Gastrocnemius medialis (tissue), 4 donors: ENCODE data around the gene ABI3. TPM values are rescaled to one million over a fixed set of nuclear protein-coding genes. Genes with fewer than 3 reads are reported as not detected.

Source experiments
- ATAC-seq, 2 donors: fragments of 150-250 bp; one replicate each; pipeline ENCODE4 v1.9.1; 2016
- DNase-seq, 2 donors: peaks; one replicate each; pipeline ENCODE4 v3.0.0-alpha.2; 2019
- H3K27ac ChIP-seq, 4 donors: fragments of 200-600 bp; sonication (generic); 1 replicate in 1 of 4; 2 replicates in 3 of 4; pipeline ENCODE4 v1.5.1; 2016 to 2018; ENCODE audit warnings: mild to moderate bottlenecking in 2 of 4, moderate library complexity in 1 of 4
- H3K27me3 ChIP-seq, 3 donors: fragments of 200-600 bp; sonication (generic) in 2 of 3; 1 replicate in 1 of 3; 2 replicates in 2 of 3; pipeline versions ENCODE4 v1.5.1 to v1.6.0; 2016 to 2019; ENCODE audit warnings: mild to moderate bottlenecking in 1 of 3, moderate library complexity in 1 of 3
- H3K36me3 ChIP-seq, 2 donors: fragments of 200-600 bp; sonication (generic) in 1 of 2; one replicate each; pipeline ENCODE4 v1.5.1; 2017 to 2018
- H3K4me1 ChIP-seq, 2 donors: fragments of 200-600 bp; sonication (generic) in 1 of 2; one replicate each; pipeline ENCODE4 v1.5.1; 2016 to 2017; ENCODE audit warnings: mild to moderate bottlenecking in 2 of 2
- H3K4me3 ChIP-seq, 4 donors: fragments of 200-600 bp; sonication (generic) in 3 of 4; 1 replicate in 1 of 4; 2 replicates in 3 of 4; pipeline ENCODE4 v1.5.1; 2016 to 2019; ENCODE audit warnings: mild to moderate bottlenecking in 2 of 4
- H3K9me3 ChIP-seq, 3 donors: fragments of 200-600 bp; sonication (generic) in 2 of 3; 1 replicate in 1 of 3; 2 replicates in 2 of 3; pipeline ENCODE4 v1.5.1; 2016 to 2019
- POLR2A ChIP-seq, 2 donors: fragments of 450-650 bp; IDR thresholded peaks; one replicate each; pipeline ENCODE4 v1.6.1; 2017; ENCODE audit warnings: antibody characterized with exemption in 2 of 2, mild to moderate bottlenecking in 2 of 2, moderate library complexity in 2 of 2
- in situ Hi-C, 4 donors: fragments of 200-750 bp; cut with MboI; loops; one replicate each; pipeline versions ENCODE4 v1.15.0 to v1.8.0; 2017; ENCODE audit warnings: low sequenced_read_pairs in 4 of 4
- intact Hi-C: fragments of 100-400 bp; cut with DNase I; formaldehyde crosslinking; loops from one replicate; pipeline ENCODE4 v1.15.1; 2023; ENCODE audit warnings: low total_unique reads
- total RNA-seq, 4 donors: library from RNA; depleted of rRNA; stranded (reverse); fragments of >200 nt; gene quantifications; one replicate each; pipeline versions ENCODE4 v1.1.0 to v1.2.3, GENCODE V29; 2016
- TF ChIP-seq, protein P1 (sequence below), 5 experiments: fragments of 450-650 bp in 3 of 5; fragments of 200-600 bp in 2 of 5; sonication (generic) in 2 of 5; IDR thresholded peaks in 4 of 5; conservative IDR thresholded peaks in 1 of 5; 1 replicate in 4 of 5; 2 replicates in 1 of 5; pipeline ENCODE4 v1.5.1; 2016 to 2019; ENCODE audit warnings: antibody characterized with exemption in 5 of 5, mild to moderate bottlenecking in 3 of 5, moderate library complexity in 3 of 5

The ABI3 gene
- total RNA-seq, 4 donors from 2014 or later = 1.2 to 2.6 (median 2.4) TPM

DNA sequence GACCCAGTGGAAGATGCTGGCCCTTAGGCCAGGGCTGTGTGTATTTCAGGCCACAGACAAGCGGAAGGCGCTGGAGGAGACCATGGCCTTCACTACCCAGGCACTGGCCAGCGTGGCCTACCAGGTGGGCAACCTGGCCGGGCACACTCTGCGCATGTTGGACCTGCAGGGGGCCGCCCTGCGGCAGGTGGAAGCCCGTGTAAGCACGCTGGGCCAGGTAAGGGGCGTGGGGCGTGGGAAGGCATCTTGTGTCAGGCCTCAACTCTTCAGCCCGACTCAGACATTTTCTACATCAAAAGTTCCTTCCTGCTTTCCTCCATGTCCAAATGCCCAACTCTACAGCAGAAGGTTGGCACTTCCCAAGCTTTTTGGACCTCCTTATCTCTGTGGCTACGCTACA is 6.0 kb downstream of the ABI3 start:
- peaks cover 0 to 6% of the 10 kb centered on the region in 2 donors for H3K4me1 ChIP-seq

DNA sequence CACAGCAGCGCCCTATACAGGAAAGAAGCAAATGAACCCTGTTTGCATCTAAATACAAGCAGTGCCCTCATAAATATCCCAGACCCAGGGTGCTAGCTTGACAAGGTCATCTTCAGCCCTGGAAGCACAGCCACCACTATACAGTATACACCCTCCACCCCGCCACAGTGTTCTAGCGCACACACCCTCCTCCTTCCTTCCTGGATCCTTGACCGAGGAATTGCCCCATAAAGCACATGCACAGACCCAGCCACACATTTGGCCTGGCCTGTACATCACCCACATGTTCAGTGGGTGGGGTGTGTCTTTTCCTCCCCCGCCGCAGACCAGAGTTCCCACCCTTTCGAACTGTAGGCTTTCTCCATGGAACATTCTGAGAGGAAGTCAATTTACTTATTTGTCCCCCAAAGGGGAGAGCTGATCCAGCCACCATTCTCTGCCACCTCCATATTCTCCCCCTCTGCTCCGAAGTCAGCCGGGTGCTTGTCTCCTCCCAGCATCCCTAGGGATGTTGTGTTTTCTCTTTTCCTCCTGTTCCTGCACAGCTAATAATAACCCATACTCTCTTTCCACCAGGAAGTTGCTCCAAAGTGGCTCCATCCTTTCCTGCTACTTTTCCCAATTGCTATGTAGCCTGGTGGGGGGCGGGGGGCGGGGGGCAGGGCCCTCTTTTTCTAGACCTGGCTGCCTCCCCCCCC is 6.6 kb downstream of the ABI3 start:
- DNase-seq (peak; percentile 41 to 43), ATAC-seq (peak; percentile 49 to 64)
- Histone ChIP-seq H3K27me3 (peaks cover 8 to 19% (median 18%) of the 10 kb centered on the region in 3 donors), H3K36me3 (no peaks in the 10 kb centered on the region), H3K27ac (peak overlapping the region in 1 of 4 donors; percentile 13), H3K4me1 (peaks cover 0 to 6% of the 10 kb centered on the region in 2 donors), H3K4me3 (no peak overlapping the region), H3K9me3 (no peaks in the 10 kb centered on the region)
- in situ Hi-C loops = no loop called here
- intact Hi-C loops = no loop called here
- TF ChIP-seq, protein P1, sequence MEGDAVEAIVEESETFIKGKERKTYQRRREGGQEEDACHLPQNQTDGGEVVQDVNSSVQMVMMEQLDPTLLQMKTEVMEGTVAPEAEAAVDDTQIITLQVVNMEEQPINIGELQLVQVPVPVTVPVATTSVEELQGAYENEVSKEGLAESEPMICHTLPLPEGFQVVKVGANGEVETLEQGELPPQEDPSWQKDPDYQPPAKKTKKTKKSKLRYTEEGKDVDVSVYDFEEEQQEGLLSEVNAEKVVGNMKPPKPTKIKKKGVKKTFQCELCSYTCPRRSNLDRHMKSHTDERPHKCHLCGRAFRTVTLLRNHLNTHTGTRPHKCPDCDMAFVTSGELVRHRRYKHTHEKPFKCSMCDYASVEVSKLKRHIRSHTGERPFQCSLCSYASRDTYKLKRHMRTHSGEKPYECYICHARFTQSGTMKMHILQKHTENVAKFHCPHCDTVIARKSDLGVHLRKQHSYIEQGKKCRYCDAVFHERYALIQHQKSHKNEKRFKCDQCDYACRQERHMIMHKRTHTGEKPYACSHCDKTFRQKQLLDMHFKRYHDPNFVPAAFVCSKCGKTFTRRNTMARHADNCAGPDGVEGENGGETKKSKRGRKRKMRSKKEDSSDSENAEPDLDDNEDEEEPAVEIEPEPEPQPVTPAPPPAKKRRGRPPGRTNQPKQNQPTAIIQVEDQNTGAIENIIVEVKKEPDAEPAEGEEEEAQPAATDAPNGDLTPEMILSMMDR (IDR thresholded peaks at IDR 0.05 in 4 of 5, conservative IDR thresholded peaks at IDR 0.05 in 1 of 5) = no peak
- TF ChIP-seq POLR2A (IDR thresholded peaks at IDR 0.05) = no peak

More for the DNA sequence above, 6.0 kb downstream of the ABI3 start:
- H3K9me3 ChIP-seq = no peaks in the 10 kb centered on the region
- H3K36me3 ChIP-seq = no peaks in the 10 kb centered on the region
- H3K27ac ChIP-seq = peak overlapping the region in 2 of 4 donors; percentile 1 to 13
- intact Hi-C loops (no loop called here), in situ Hi-C loops (no loop called here)
- H3K27me3 ChIP-seq = peaks cover 8 to 19% (median 18%) of the 10 kb centered on the region in 3 donors
- ATAC-seq (no peak), DNase-seq (no peak)
- TF ChIP-seq, protein P1 (IDR thresholded peaks at IDR 0.05 in 4 of 5, conservative IDR thresholded peaks at IDR 0.05 in 1 of 5) = no peak
- no peak for TF ChIP-seq POLR2A (IDR thresholded peaks at IDR 0.05)
- no peak overlapping the region for H3K4me3 ChIP-seq

DNA sequence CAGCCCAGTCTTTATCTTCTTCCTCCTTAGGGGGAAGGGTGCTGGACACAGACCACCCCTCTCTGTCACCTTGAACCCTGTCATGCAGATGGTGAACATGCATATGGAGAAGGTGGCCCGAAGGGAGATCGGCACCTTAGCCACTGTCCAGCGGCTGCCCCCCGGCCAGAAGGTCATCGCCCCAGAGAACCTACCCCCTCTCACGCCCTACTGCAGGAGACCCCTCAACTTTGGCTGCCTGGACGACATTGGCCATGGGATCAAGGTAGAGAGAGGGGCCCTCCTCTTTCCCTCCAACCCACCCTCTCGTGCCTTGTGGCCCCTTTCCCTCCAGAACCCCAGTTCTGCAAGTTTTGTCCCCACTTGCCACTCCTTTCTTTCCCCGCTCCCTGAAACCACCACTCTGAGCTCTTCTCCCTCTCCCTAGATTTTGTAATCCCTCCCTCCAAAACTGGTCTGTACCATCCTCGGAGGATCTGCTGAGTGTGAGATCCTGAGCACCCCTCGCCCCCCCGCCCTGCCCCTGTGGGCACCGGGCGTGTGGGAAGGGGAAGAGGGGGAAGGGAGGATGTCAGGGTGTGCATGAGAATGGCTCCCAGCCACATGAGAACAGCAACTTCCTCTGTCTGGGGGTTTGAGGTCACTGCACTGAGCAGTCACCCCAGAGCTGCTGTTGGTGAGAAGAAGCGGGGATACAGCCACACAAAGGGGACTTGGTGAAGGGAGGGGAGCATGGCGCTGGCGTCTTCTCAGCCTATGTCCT is 7.3 kb downstream of the ABI3 start:
- intact Hi-C loops (no loop called here), in situ Hi-C loops (no loop called here)
- H3K4me3 ChIP-seq = no peak overlapping the region
- peaks cover 0 to 6% of the 10 kb centered on the region in 2 donors for H3K4me1 ChIP-seq
- DNase-seq (peak in 1 of 2 donors; percentile 50), ATAC-seq (no peak)
- TF ChIP-seq, protein P1 (IDR thresholded peaks at IDR 0.05 in 4 of 5, conservative IDR thresholded peaks at IDR 0.05 in 1 of 5) = no peak
- TF ChIP-seq POLR2A (IDR thresholded peaks at IDR 0.05) = no peak
- peaks cover 9 to 19% (median 18%) of the 10 kb centered on the region in 3 donors for H3K27me3 ChIP-seq
- H3K9me3 ChIP-seq = no peaks in the 10 kb centered on the region
- H3K36me3 ChIP-seq = no peaks in the 10 kb centered on the region
- H3K27ac ChIP-seq = peak overlapping the region in 1 of 4 donors; percentile 13

DNA sequence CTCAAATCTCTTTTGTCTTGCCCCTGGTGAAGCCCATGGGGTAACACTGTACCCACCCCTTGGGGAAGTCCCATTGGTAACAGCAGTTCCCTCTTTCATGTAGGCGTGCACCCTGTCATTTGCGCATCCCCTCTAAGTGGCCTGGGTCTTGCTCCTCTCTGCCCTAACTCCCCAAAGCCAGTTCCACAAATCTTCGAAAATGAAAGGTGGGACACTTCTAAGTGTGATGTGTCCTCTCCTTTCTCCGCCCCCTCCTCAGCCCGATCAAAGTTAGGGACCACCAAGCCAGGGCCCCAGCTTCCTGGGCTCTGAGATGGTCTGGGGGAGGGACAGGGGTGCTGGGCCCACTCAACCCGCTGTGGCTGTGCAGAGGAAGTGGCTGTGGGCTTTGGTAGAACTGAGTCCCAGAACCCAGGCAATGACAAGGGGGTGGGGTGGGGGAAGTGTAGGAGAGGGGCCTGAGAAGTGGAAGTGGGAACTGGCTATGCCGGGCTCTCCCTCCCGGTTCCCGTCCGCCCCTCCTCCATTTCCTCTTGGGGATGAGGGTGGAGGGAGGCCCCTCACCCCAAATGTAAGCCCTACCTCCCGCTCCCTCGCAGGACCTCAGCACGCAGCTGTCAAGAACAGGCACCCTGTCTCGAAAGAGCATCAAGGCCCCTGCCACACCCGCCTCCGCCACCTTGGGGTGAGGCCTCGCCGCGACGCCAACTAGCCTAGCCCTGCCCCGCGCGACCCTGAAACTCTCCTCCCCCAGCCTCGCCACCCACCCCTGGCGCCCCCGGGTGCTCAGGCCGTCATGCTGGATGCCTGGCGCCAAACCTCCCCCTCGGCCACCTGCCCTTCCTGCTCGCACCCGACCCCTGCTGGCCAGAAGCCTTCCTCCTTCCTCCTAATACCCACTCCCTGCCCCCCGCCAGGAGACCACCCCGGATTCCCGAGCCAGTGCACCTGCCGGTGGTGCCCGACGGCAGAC is 8.7 kb downstream of the ABI3 start:
- Histone ChIP-seq H3K4me3 (no peak overlapping the region), H3K36me3 (no peaks in the 10 kb centered on the region), H3K27ac (no peak overlapping the region), H3K27me3 (peaks cover 21 to 28% (median 25%) of the 10 kb centered on the region in 3 donors), H3K9me3 (no peaks in the 10 kb centered on the region), H3K4me1 (peaks cover 0 to 10% of the 10 kb centered on the region in 2 donors)
- in situ Hi-C loops = no loop called here
- DNase-seq (no peak), ATAC-seq (no peak)
- TF ChIP-seq, protein P1 (IDR thresholded peaks at IDR 0.05 in 4 of 5, conservative IDR thresholded peaks at IDR 0.05 in 1 of 5) = no peak
- no peak for TF ChIP-seq POLR2A (IDR thresholded peaks at IDR 0.05)
- intact Hi-C loops = no loop called here
